GM21786 (cell line): Measurements from ENCODE around the gene ENTREP1.
"Not testable (repeated sequence)": the region's sequence is repeated elsewhere in the genome, so short reads cannot be mapped to it uniquely, and the experiment has no call there.

Experiments
- ATAC-seq: cut with Tn5 transposase; IDR thresholded peaks from one replicate; pipeline ENCODE4 v1.9.1; 2021; ENCODE audit not compliant: unreplicated experiment

The ENTREP1 gene

GRCh38 chr9:69324549-69325401 lies at the start of gene ENTREP1:
Gene ENTREP1 (plus strand): TSS chr9:69325215. CDS start chr9:69325310, 95 bp downstream.
- ATAC-seq, result no peak

- no peak for ATAC-seq
Observed at GRCh38 chr9:69276775-69277174, 48.2 kb upstream of the ENTREP1 start.

GRCh38 chr9:69279084-69279731 lies 45.8 kb upstream of the ENTREP1 start:
- ATAC-seq, result peak; percentile 86

GRCh38 chr9:69279733-69280132 lies 45.3 kb upstream of the ENTREP1 start:
- no peak for ATAC-seq

GRCh38 chr9:69283003-69283402 lies 42.0 kb upstream of the ENTREP1 start:
- ATAC-seq, result no peak

GRCh38 chr9:69292078-69292477 lies 32.9 kb upstream of the ENTREP1 start:
- no peak for ATAC-seq

- no peak for ATAC-seq
Observed at GRCh38 chr9:69293156-69293555, 31.9 kb upstream of the ENTREP1 start.

- ATAC-seq, result no peak
Observed at GRCh38 chr9:69295872-69296552, 29.0 kb upstream of the ENTREP1 start.

GRCh38 chr9:69297300-69297980 lies 27.6 kb upstream of the ENTREP1 start:
- no peak for ATAC-seq

- ATAC-seq, result no peak
Observed at GRCh38 chr9:69299315-69299714, 25.7 kb upstream of the ENTREP1 start.

GRCh38 chr9:69299826-69300225 lies 25.2 kb upstream of the ENTREP1 start:
- ATAC-seq, result no peak

GRCh38 chr9:69303331-69303730 lies 21.7 kb upstream of the ENTREP1 start:
- ATAC-seq, result no peak

- not testable (repeated sequence) for ATAC-seq
Observed at GRCh38 chr9:69306895-69307445, 18.0 kb upstream of the ENTREP1 start.

- ATAC-seq, result no peak
Observed at GRCh38 chr9:69307446-69308205, 17.4 kb upstream of the ENTREP1 start.

GRCh38 chr9:69308206-69308931 lies 16.6 kb upstream of the ENTREP1 start:
- ATAC-seq, result no peak

- ATAC-seq, result no peak
Observed at GRCh38 chr9:69313175-69313574, 11.8 kb upstream of the ENTREP1 start.

- ATAC-seq, result no peak
Observed at GRCh38 chr9:69314547-69314946, 10.5 kb upstream of the ENTREP1 start.

GRCh38 chr9:69317081-69317480 lies 7.9 kb upstream of the ENTREP1 start:
- no peak for ATAC-seq

- ATAC-seq, result peak; percentile 94
Observed at GRCh38 chr9:69317894-69318293, 7.1 kb upstream of the ENTREP1 start.
